Neural cell (in vitro differentiated cells): ENCODE data around the gene AHCTF1.

Experiments used
- CTCF ChIP-seq: fragments of 450-650 bp; IDR thresholded peaks from 2 replicates; pipeline ENCODE4 v1.5.1; 2014; ENCODE audit warnings: antibody characterized with exemption, mild to moderate bottlenecking, moderate library complexity; ENCODE audit not compliant: poor library complexity, severe bottlenecking
- EP300 ChIP-seq: fragments of 450-650 bp; conservative IDR thresholded peaks from 2 replicates; pipeline ENCODE4 v1.6.1; 2014; ENCODE audit warnings: antibody characterized with exemption, mild to moderate bottlenecking, moderate library complexity; ENCODE audit not compliant: poor library complexity, severe bottlenecking
- EZH2 ChIP-seq: fragments of 200-600, 300-800 bp; shearing (Covaris generic), sonication (generic); IDR thresholded peaks from 2 replicates; pipeline ENCODE4 v1.6.1; 2014; ENCODE audit warnings: antibody characterized with exemption, low read length, borderline replicate concordance, mild to moderate bottlenecking; ENCODE audit not compliant: insufficient read depth, poor library complexity, severe bottlenecking
- POLR2AphosphoS5 ChIP-seq: IDR thresholded peaks from 2 replicates; pipeline ENCODE4 v1.6.1; 2012
- REST ChIP-seq: IDR thresholded peaks from 2 replicates; pipeline ENCODE4 v1.6.1; 2012; ENCODE audit warnings: borderline replicate concordance

- TF ChIP-seq CTCF (no peak), EP300 (no peak), EZH2 (no peak), REST (no peak), POLR2AphosphoS5 (no peak)
Measured at GRCh38 chr1:246906833-246907232, 24.9 kb downstream of the AHCTF1 start.
